Body of pancreas (tissue), 4 donors: Measurements from ENCODE around the gene TCN1.

Experiments
- CTCF ChIP-seq, 7 experiments: fragments of 450-650 bp in 4 of 7; fragments of 200-600 bp in 3 of 7; sonication (generic) in 3 of 7; IDR thresholded peaks; one replicate each; pipeline ENCODE4 v1.5.1; 2016 to 2019; ENCODE audit warnings: antibody characterized with exemption in 7 of 7
- POLR2A ChIP-seq, 3 donors: fragments of 450-650 bp; IDR thresholded peaks; one replicate each; pipeline ENCODE4 v1.6.1; 2016; ENCODE audit warnings: antibody characterized with exemption in 3 of 3, mild to moderate bottlenecking in 2 of 3

- TF ChIP-seq POLR2A (IDR thresholded peaks at IDR 0.05), result no peak
- no peak for TF ChIP-seq CTCF (IDR thresholded peaks at IDR 0.05)
Measured at GRCh38 chr11:59859673-59860072, 6.6 kb downstream of the TCN1 start.
